ENCODE data around the gene POU2AF1. TPM values are rescaled to one million over a fixed set of nuclear protein-coding genes. Genes with fewer than 3 reads are reported as not detected.

POU2AF1 gene
- total and polyA plus RNA-seq, 12 donors, result 0.07 to 1.8 (median 0.15) TPM; not detected in 3

DNA sequence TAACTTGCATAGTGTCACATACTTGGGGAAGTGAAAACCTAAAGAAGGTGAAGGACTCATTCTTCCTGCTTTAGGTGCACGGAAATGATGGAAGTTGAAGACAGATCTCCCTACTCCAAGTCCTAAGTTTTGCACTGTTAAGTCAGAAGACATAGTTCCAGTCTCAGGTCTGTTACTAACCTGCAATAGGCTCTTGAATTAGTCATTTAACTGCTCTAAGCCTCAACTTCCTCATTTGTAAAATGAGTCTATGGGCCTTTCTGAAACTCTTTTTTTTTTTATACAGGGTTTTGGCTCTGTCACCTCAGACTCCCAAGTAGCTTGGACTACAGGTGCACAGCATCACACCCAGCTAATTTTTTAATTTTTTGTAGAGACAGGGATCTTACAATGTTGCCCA lies 30.8 kb upstream of the POU2AF1 start:
- WGBS, 2 donors, result 72 to 83% methylated on average over 1 of the region's 1 CpG
- peaks cover 0 to 3% (median 0%) of the 10 kb centered on the region in 7 donors for H3K27me3 ChIP-seq
- no peak overlapping the region for H3K27ac ChIP-seq
- no peak overlapping the region for H3K4me3 ChIP-seq
- no peaks in the 10 kb centered on the region for H3K9me3 ChIP-seq
- no peak for DNase-seq
- ATAC-seq, result no peak
- intact Hi-C loops (cut with DNase I), result no loop called here
- TF ChIP-seq, protein P1, sequence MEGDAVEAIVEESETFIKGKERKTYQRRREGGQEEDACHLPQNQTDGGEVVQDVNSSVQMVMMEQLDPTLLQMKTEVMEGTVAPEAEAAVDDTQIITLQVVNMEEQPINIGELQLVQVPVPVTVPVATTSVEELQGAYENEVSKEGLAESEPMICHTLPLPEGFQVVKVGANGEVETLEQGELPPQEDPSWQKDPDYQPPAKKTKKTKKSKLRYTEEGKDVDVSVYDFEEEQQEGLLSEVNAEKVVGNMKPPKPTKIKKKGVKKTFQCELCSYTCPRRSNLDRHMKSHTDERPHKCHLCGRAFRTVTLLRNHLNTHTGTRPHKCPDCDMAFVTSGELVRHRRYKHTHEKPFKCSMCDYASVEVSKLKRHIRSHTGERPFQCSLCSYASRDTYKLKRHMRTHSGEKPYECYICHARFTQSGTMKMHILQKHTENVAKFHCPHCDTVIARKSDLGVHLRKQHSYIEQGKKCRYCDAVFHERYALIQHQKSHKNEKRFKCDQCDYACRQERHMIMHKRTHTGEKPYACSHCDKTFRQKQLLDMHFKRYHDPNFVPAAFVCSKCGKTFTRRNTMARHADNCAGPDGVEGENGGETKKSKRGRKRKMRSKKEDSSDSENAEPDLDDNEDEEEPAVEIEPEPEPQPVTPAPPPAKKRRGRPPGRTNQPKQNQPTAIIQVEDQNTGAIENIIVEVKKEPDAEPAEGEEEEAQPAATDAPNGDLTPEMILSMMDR (IDR thresholded peaks at IDR 0.05), result no peak
- H3K36me3 ChIP-seq, result no peaks in the 10 kb centered on the region
- no peaks in the 10 kb centered on the region for H3K4me1 ChIP-seq

DNA sequence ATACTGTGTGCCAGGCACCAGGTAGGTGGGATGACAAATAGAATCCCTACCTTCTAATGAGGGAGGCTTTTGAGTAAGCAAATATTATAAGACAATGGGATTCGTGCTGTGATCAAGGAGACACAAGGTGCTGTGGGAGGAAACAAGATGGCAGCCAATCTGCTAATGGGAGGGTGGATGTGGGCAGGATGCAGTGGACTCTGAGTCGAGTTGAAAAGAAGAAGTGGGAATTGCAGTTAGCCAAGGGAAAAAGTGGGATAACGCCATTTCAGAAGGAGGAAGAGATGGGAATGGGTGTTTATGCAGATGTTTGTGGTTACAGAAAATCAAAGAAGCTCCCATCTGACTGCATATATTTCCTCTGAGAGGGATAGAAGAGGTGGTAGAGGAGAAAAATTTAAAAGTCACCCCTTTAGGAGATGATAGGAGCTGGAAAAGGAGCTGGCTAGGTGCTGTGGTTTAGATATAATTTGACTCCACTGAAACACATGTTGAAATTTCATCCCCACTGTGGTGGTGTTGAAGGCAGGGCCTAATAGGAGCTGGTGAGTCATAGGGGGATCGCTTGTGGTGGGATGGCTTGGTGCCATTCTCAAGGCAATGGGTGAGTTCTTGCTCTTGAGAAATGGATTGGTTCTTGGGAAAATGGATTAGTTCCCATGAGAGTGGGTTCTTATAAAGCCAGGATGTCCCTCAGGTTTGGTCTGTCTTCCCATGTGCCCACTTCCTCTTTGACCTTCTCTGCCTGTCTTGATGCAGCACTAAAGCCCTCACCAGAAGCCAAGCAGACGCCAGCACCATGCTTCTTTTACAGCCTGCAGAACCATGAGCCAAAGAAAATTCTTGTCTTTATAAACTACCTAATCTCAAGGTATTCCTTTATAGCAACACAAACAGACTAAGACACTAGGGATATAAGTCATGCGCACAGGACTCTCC lies 30.0 kb upstream of the POU2AF1 start:
- H3K4me3 ChIP-seq, result no peak overlapping the region
- no peak overlapping the region for H3K27ac ChIP-seq
- no peaks in the 10 kb centered on the region for H3K9me3 ChIP-seq
- TF ChIP-seq, protein P1 (IDR thresholded peaks at IDR 0.05), result no peak
- ATAC-seq (no peak), DNase-seq (no peak)
- 79 to 82% methylated on average over 6 of the region's 6 CpGs for WGBS, 2 donors
- no peaks in the 10 kb centered on the region for H3K4me1 ChIP-seq
- peaks cover 0 to 3% (median 0%) of the 10 kb centered on the region in 7 donors for H3K27me3 ChIP-seq
- H3K36me3 ChIP-seq, result no peaks in the 10 kb centered on the region
- intact Hi-C loops (cut with DNase I), result no loop called here

DNA sequence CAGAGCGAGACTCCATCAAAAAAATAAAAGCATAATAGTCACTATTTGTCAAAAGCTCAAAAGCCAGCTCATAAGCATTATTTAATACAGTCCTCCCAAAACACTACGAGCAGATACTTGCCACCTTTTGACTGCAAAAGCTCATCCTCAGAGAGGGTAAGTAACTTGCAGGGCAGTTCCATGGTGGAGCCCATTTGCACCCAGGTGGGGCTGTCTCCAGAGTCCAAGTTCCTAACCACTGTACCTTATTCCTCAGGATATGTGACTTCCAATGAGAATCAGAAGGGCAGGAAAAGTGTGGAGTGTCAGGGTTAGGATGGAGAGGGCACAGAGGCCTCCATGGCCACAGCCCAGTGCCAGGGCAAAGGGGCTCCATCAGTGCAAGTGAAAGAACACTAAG lies 28.6 kb upstream of the POU2AF1 start:
- no peaks in the 10 kb centered on the region for H3K9me3 ChIP-seq
- no peak overlapping the region for H3K27ac ChIP-seq
- H3K36me3 ChIP-seq, result no peaks in the 10 kb centered on the region
- no peaks in the 10 kb centered on the region for H3K4me1 ChIP-seq
- ATAC-seq (no peak), DNase-seq (no peak)
- TF ChIP-seq, protein P1 (IDR thresholded peaks at IDR 0.05), result no peak
- intact Hi-C loops (cut with DNase I), result no loop called here
- H3K4me3 ChIP-seq, result no peak overlapping the region
- peaks cover 0 to 5% (median 0%) of the 10 kb centered on the region in 7 donors for H3K27me3 ChIP-seq
- 90 to 96% methylated on average over 2 of the region's 2 CpGs for WGBS, 2 donors

DNA sequence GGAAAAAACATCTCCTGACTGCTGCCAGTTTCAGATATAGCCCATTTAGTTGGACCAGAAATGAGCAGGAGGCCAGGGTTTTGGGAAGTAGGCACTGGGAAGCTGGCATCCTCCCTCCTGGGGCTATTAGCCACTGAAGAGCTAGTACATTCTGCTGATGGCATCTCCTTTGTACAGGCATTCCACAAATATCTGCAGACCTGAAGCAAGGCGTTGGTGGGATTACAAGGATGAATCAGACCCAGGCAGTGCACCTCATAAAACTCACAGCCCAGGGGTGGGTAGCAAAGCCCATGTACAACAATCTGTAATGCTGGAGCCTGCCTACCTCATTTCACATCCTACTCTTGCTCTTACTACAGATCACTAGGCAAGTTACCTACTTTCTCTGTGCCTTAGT lies 27.5 kb upstream of the POU2AF1 start:
- no peaks in the 10 kb centered on the region for H3K36me3 ChIP-seq
- intact Hi-C loops (cut with DNase I), result no loop called here
- H3K4me3 ChIP-seq, result no peak overlapping the region
- WGBS, 2 donors, result 38 to 60% methylated on average over 1 of the region's 1 CpG
- no peak for DNase-seq
- H3K27ac ChIP-seq, result no peak overlapping the region
- peaks cover 0 to 8% (median 0%) of the 10 kb centered on the region in 7 donors for H3K27me3 ChIP-seq
- H3K4me1 ChIP-seq, result no peaks in the 10 kb centered on the region
- TF ChIP-seq, protein P1 (IDR thresholded peaks at IDR 0.05), result no peak
- H3K9me3 ChIP-seq, result no peaks in the 10 kb centered on the region
- ATAC-seq, result no peak
